ENCODE data around the gene RPP14.

Gene RPP14

GRCh38 chr3:58331593-58332152 lies 25.6 kb downstream of the RPP14 start:
- H3K9me3 ChIP-seq (ENCODE audit: severe bottlenecking) = no peaks in the 10 kb centered on the region
- no peak overlapping the region for H3K4me3 ChIP-seq (ENCODE audit: low read depth, low read length)
- H3K36me3 ChIP-seq = no peaks in the 10 kb centered on the region
- no peaks in the 10 kb centered on the region for H3K27me3 ChIP-seq (ENCODE audit: insufficient read depth, low read depth, severe bottlenecking)
- TF ChIP-seq, protein P1, sequence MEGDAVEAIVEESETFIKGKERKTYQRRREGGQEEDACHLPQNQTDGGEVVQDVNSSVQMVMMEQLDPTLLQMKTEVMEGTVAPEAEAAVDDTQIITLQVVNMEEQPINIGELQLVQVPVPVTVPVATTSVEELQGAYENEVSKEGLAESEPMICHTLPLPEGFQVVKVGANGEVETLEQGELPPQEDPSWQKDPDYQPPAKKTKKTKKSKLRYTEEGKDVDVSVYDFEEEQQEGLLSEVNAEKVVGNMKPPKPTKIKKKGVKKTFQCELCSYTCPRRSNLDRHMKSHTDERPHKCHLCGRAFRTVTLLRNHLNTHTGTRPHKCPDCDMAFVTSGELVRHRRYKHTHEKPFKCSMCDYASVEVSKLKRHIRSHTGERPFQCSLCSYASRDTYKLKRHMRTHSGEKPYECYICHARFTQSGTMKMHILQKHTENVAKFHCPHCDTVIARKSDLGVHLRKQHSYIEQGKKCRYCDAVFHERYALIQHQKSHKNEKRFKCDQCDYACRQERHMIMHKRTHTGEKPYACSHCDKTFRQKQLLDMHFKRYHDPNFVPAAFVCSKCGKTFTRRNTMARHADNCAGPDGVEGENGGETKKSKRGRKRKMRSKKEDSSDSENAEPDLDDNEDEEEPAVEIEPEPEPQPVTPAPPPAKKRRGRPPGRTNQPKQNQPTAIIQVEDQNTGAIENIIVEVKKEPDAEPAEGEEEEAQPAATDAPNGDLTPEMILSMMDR (IDR thresholded peaks at IDR 0.05; ENCODE audit: low read depth, low read length) = no peak
- DNase-seq = no peak
- H3K27ac ChIP-seq = no peak overlapping the region

- Histone ChIP-seq H3K27ac (peak within 1 kb of the TSS; percentile 48), H3K9me3 (ENCODE audit: severe bottlenecking) (no peaks in the 10 kb centered on the region), H3K36me3 (no peaks in the 10 kb centered on the region), H3K27me3 (ENCODE audit: insufficient read depth, low read depth, severe bottlenecking) (no peaks in the 10 kb centered on the region), H3K4me3 (ENCODE audit: low read depth, low read length) (peak within 1 kb of the TSS; percentile 79)
- TF ChIP-seq, protein P1 (IDR thresholded peaks at IDR 0.05; ENCODE audit: low read depth, low read length) = peak; percentile 37; the same call in 1 of the 2 replicates
- peak; percentile 79 for DNase-seq
These were observed 26.6 kb downstream of the RPP14 start, which contains the start of gene PXK for GRCh38 chr3:58332575-58333188. TSS of gene PXK (plus strand) at chr3:58332892. CDS start at chr3:58332989, 97 bp downstream.

DNA sequence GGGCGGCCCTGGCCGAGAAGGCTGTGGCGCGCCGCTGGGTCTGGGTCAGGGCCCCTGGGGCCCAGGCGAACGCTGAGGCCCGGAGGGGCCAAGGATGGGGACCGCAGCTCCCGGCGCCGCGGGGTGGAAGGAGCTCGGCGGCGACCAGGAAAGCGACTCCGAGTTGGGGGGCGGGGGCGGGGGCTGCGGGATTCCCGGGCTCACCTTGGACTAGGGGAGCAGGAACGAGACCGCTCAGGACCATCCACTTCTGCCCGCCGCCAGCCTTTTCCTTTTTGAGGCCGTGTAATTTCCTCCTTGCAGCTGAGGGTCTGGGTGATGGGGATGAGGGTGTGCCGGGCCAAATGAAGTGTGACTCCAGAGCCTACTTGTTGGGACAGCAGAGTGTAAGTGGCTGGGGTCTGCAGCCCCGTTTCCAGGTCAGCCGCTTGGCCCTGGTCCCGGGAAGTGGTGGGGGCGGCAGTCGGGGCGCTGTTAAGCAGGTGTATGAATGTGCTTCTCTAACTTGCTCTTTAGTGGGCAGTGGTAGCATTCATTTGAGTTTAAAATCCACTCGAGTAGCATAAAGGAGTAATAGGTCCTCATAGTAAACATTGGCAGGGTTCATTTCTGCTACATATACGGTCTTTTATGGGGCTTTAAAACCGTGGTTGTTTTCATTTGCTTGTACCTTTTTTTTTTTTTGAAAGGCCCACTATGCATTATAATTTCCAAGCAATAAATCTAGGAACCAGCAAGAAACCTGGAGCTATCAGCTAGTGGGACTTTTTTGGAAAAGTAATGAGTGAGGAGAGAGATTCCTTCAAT lies 27.4 kb downstream of the RPP14 start:
- Histone ChIP-seq H3K4me3 (ENCODE audit: low read depth, low read length) (peak overlapping the region; percentile 79), H3K27me3 (ENCODE audit: insufficient read depth, low read depth, severe bottlenecking) (no peaks in the 10 kb centered on the region), H3K9me3 (ENCODE audit: severe bottlenecking) (no peaks in the 10 kb centered on the region), H3K27ac (no peak overlapping the region; the same call in 1 of the 2 replicates), H3K36me3 (no peaks in the 10 kb centered on the region)
- peak; percentile 25 for DNase-seq
- TF ChIP-seq, protein P1 (IDR thresholded peaks at IDR 0.05; ENCODE audit: low read depth, low read length) = 0 out of 2 replicates have a peak, but pooled peaks have one; percentile 2

- Histone ChIP-seq H3K9me3 (ENCODE audit: severe bottlenecking) (no peaks in the 10 kb centered on the region), H3K27ac (no peak overlapping the region), H3K36me3 (no peaks in the 10 kb centered on the region), H3K27me3 (ENCODE audit: insufficient read depth, low read depth, severe bottlenecking) (no peaks in the 10 kb centered on the region), H3K4me3 (ENCODE audit: low read depth, low read length) (peak overlapping the region; percentile 79)
- TF ChIP-seq, protein P1 (IDR thresholded peaks at IDR 0.05; ENCODE audit: low read depth, low read length) = no peak
- no peak for DNase-seq
These were observed 27.9 kb downstream of the RPP14 start for GRCh38 chr3:58334013-58334321.

DNA sequence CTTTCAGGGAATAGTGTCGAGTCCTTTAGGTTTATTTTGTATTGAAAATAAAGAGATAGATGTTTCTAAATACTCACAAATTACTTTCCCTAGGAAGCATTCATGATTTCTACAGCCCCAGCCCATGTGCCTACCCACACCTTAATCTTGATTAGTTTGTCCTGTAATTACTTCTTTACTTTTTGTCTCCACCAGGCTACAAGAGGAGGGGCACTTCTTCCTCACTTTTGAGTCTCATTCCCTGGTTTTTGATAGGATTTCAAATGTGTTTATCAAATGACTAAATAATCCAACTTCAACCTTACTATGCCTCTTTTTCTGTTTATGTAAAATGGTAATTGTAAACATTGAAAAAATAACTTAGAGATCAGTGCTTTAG lies 28.4 kb downstream of the RPP14 start:
- Histone ChIP-seq H3K36me3 (no peaks in the 10 kb centered on the region), H3K27me3 (ENCODE audit: insufficient read depth, low read depth, severe bottlenecking) (no peaks in the 10 kb centered on the region), H3K27ac (no peak overlapping the region), H3K9me3 (ENCODE audit: severe bottlenecking) (no peaks in the 10 kb centered on the region), H3K4me3 (ENCODE audit: low read depth, low read length) (no peak overlapping the region)
- DNase-seq = no peak
- TF ChIP-seq, protein P1 (IDR thresholded peaks at IDR 0.05; ENCODE audit: low read depth, low read length) = no peak

Data from WERI-Rb-1 (cell line).